HUES48 (cell line): ENCODE results near the gene SLC24A4.

Source experiments
- H3K27ac ChIP-seq: one replicate; pipeline ENCODE4 v1.7.0; 2013; ENCODE audit warnings: low read depth, low read length, inconsistent platforms
- H3K27me3 ChIP-seq: 2 replicates; pipeline ENCODE4 v1.6.1; 2013; ENCODE audit warnings: mild to moderate bottlenecking, low read length; ENCODE audit not compliant: control insufficient read depth, insufficient read depth
- H3K36me3 ChIP-seq: 2 replicates; pipeline ENCODE4 v1.6.1; 2013; ENCODE audit warnings: low read length; ENCODE audit not compliant: control insufficient read depth, insufficient read depth
- H3K4me1 ChIP-seq: 2 replicates; pipeline ENCODE4 v1.6.1; 2013; ENCODE audit warnings: mild to moderate bottlenecking, low read length; ENCODE audit not compliant: control insufficient read depth, insufficient read depth
- H3K4me3 ChIP-seq: 2 replicates; pipeline ENCODE4 v1.5.1; 2013; ENCODE audit warnings: mild to moderate bottlenecking, low read depth, low read length
- H3K9ac ChIP-seq: 2 replicates; pipeline ENCODE4 v1.6.1; 2013; ENCODE audit warnings: mild to moderate bottlenecking, low read depth, low read length, moderate library complexity
- H3K9me3 ChIP-seq: 2 replicates; pipeline ENCODE4 v1.6.1; 2013; ENCODE audit warnings: low read length; ENCODE audit not compliant: control insufficient read depth, insufficient read depth

SLC24A4 gene

DNA sequence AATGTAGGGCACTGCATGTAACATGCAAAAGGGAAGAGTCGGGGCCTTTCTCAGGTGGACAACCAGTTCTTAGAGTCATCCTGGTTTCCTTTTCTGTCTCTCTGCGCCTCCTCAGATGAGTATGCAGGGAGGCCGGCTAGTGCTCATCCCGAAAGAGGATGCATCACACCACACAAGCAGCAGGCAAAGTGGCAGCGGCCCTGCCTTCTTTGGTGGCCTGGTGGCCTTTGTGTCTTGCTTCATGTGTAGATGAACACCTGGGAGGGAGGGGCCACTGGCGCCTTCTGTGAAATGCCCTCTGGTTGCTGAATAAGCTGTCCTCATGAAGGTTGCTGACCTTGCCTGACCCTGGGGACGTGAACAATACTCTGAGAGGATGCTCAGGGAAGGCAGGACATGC, 18.0 kb downstream of the SLC24A4 start:
- Histone ChIP-seq H3K27ac (no peak overlapping the region), H3K9me3 (no peaks in the 10 kb centered on the region), H3K27me3 (no peaks in the 10 kb centered on the region), H3K4me1 (no peaks in the 10 kb centered on the region), H3K9ac (no peak overlapping the region), H3K36me3 (no peaks in the 10 kb centered on the region), H3K4me3 (no peak overlapping the region)

GRCh38 chr14:92341791-92342190, 18.8 kb downstream of the SLC24A4 start:
- H3K27me3 ChIP-seq = no peaks in the 10 kb centered on the region

GRCh38 chr14:92348154-92348553, 25.2 kb downstream of the SLC24A4 start:
- Histone ChIP-seq H3K4me3 (no peak overlapping the region), H3K9ac (no peak overlapping the region), H3K27ac (no peak overlapping the region), H3K36me3 (no peaks in the 10 kb centered on the region), H3K4me1 (no peaks in the 10 kb centered on the region), H3K27me3 (no peaks in the 10 kb centered on the region), H3K9me3 (no peaks in the 10 kb centered on the region)

More at GRCh38 chr14:92341791-92342190, 18.8 kb downstream of the SLC24A4 start:
- H3K4me3 ChIP-seq = no peak overlapping the region
- H3K9ac ChIP-seq = no peak overlapping the region
- no peaks in the 10 kb centered on the region for H3K36me3 ChIP-seq
- no peaks in the 10 kb centered on the region for H3K9me3 ChIP-seq
- H3K27ac ChIP-seq = no peak overlapping the region
- H3K4me1 ChIP-seq = no peaks in the 10 kb centered on the region

GRCh38 chr14:92351750-92352149, 28.8 kb downstream of the SLC24A4 start:
- no peaks in the 10 kb centered on the region for H3K9me3 ChIP-seq
- no peaks in the 10 kb centered on the region for H3K4me1 ChIP-seq
- H3K27me3 ChIP-seq = no peaks in the 10 kb centered on the region
- no peak overlapping the region for H3K27ac ChIP-seq
- H3K9ac ChIP-seq = no peak overlapping the region
- no peak overlapping the region for H3K4me3 ChIP-seq
- H3K36me3 ChIP-seq = no peaks in the 10 kb centered on the region

- H3K4me3 ChIP-seq = no peak overlapping the region
- no peak overlapping the region for H3K27ac ChIP-seq
- no peaks in the 10 kb centered on the region for H3K9me3 ChIP-seq
- H3K4me1 ChIP-seq = no peaks in the 10 kb centered on the region
- H3K27me3 ChIP-seq = no peaks in the 10 kb centered on the region
- no peaks in the 10 kb centered on the region for H3K36me3 ChIP-seq
- no peak overlapping the region for H3K9ac ChIP-seq
Measured at GRCh38 chr14:92352158-92352985, 29.4 kb downstream of the SLC24A4 start.

- H3K4me1 ChIP-seq = no peaks in the 10 kb centered on the region
- no peak overlapping the region for H3K4me3 ChIP-seq
- no peaks in the 10 kb centered on the region for H3K36me3 ChIP-seq
- H3K9ac ChIP-seq = no peak overlapping the region
- H3K27ac ChIP-seq = no peak overlapping the region
- no peaks in the 10 kb centered on the region for H3K9me3 ChIP-seq
- H3K27me3 ChIP-seq = no peaks in the 10 kb centered on the region
Measured at GRCh38 chr14:92353447-92353846, 30.5 kb downstream of the SLC24A4 start.

- Histone ChIP-seq H3K27me3 (no peaks in the 10 kb centered on the region), H3K9me3 (no peaks in the 10 kb centered on the region), H3K27ac (no peak overlapping the region), H3K9ac (no peak overlapping the region), H3K36me3 (no peaks in the 10 kb centered on the region), H3K4me3 (no peak overlapping the region), H3K4me1 (no peaks in the 10 kb centered on the region)
Measured at GRCh38 chr14:92356677-92357076, 33.7 kb downstream of the SLC24A4 start.

DNA sequence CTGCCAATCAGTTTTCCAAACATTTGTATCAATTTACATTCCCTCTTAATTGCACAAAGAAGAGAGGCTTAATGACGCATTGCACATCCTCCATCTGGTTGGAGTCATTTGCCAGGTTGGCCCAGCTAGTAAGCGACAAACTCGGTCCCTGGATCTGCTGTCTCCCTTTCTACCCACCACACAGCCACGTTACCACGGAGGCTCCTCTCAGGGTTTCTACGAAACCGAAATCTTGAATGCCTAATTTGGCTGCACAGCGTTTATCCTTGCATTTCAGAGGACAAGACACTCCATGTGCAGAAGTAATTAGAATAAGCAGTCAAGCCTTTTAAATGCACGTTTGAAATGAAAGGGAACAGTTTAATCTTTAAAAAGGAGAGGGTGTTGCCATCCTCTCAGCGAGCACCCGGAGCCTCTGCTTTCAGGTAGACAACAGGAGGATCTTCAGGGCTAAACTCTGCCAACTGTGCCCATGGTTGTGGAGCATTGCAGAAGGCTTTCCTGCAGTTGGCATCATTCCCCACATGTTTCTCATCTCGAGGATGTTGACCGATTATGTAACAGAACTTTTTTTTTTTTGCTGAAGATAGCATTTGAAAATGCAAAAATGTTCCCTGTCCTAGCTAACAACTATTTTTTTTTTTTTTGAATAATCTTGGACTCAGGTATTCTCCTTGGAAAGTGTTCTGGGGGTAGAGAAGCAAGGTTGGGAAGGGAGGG, 37.8 kb downstream of the SLC24A4 start:
- H3K9ac ChIP-seq = no peak overlapping the region
- no peak overlapping the region for H3K4me3 ChIP-seq

DNA sequence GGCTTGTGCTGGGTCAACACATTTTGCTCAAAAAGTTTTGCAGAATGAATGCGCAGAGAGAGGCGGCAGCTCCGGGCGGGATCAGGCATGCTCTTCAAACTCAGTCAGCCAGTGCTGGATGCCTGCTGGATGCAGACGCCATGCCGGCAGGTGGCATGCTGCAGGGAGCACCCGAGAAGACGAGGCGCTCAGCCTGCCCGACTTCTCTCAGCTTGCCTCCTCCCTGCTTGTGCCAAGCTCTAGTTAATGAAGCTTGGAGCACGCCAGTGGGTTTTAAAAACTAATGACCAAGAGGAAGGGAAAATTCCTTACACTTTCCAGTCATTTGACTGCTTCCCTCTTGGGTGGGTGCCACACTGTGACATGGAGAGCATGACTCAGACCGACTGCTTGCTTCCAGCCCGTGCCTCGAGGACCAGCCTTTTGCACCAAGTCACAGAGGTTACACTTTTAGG, 39.8 kb downstream of the SLC24A4 start:
- no peak overlapping the region for H3K9ac ChIP-seq
- no peaks in the 10 kb centered on the region for H3K9me3 ChIP-seq
- no peaks in the 10 kb centered on the region for H3K36me3 ChIP-seq
- H3K27me3 ChIP-seq = no peaks in the 10 kb centered on the region
- no peak overlapping the region for H3K4me3 ChIP-seq
- no peaks in the 10 kb centered on the region for H3K4me1 ChIP-seq
- H3K27ac ChIP-seq = no peak overlapping the region

More for the DNA sequence above, 37.8 kb downstream of the SLC24A4 start:
- H3K27ac ChIP-seq = no peak overlapping the region
- H3K4me1 ChIP-seq = no peaks in the 10 kb centered on the region
- no peaks in the 10 kb centered on the region for H3K9me3 ChIP-seq
- no peaks in the 10 kb centered on the region for H3K27me3 ChIP-seq
- no peaks in the 10 kb centered on the region for H3K36me3 ChIP-seq

GRCh38 chr14:92366237-92366636, 43.3 kb downstream of the SLC24A4 start:
- H3K9ac ChIP-seq = no peak overlapping the region
- no peaks in the 10 kb centered on the region for H3K4me1 ChIP-seq
- H3K4me3 ChIP-seq = no peak overlapping the region
- H3K36me3 ChIP-seq = no peaks in the 10 kb centered on the region
- H3K27me3 ChIP-seq = no peaks in the 10 kb centered on the region
- no peaks in the 10 kb centered on the region for H3K9me3 ChIP-seq
- no peak overlapping the region for H3K27ac ChIP-seq

DNA sequence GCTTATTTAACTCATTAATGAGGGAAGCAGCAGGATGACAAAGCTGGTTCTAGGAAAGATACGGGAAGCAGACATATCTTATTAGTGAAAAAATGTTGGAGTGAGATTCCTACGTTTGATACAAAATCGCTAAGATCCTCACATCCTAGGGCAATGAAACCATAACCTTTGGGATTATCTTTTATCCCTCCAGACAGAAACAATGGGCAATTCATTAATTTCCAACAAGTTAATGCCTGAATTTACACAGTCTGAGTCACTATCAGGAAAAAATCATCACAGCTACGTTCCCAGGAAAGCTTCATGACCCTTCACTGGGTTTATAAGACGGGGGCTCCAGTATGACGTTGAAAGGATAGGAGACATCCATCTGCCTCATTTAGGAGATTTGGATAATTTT, 45.0 kb downstream of the SLC24A4 start:
- H3K4me3 ChIP-seq = no peak overlapping the region
- H3K27me3 ChIP-seq = no peaks in the 10 kb centered on the region
- H3K9me3 ChIP-seq = no peaks in the 10 kb centered on the region
- H3K36me3 ChIP-seq = no peaks in the 10 kb centered on the region
- H3K27ac ChIP-seq = no peak overlapping the region
- H3K4me1 ChIP-seq = no peaks in the 10 kb centered on the region
- H3K9ac ChIP-seq = no peak overlapping the region
